Osteocyte (in vitro differentiated cells): ENCODE data around the gene CFAP210. TPM values are rescaled to one million over a fixed set of nuclear protein-coding genes. Genes with fewer than 3 reads are reported as not detected.

Experiments
- DNase-seq: peaks from one replicate; pipeline ENCODE4 v3.0.0; 2021; ENCODE audit warnings: mixed read lengths; ENCODE audit not compliant: unreplicated experiment; ENCODE audit errors: extremely low spot score
- H3K27ac Mint-ChIP-seq: one replicate; pipeline ENCODE4 v1.8.0; 2021; ENCODE audit warnings: mild to moderate bottlenecking, mixed read lengths; ENCODE audit not compliant: unreplicated experiment
- H3K27me3 Mint-ChIP-seq: one replicate; pipeline ENCODE4 v1.8.0; 2021; ENCODE audit warnings: mixed read lengths; ENCODE audit not compliant: unreplicated experiment
- H3K36me3 Mint-ChIP-seq: one replicate; pipeline ENCODE4 v1.8.0; 2021; ENCODE audit warnings: mixed read lengths; ENCODE audit not compliant: unreplicated experiment
- H3K4me1 Mint-ChIP-seq: one replicate; pipeline ENCODE4 v1.8.0; 2021; ENCODE audit warnings: mixed read lengths; ENCODE audit not compliant: unreplicated experiment
- H3K4me3 Mint-ChIP-seq: one replicate; pipeline ENCODE4 v1.8.0; 2021; ENCODE audit warnings: mild to moderate bottlenecking, moderate library complexity, mixed read lengths; ENCODE audit not compliant: unreplicated experiment
- H3K9me3 Mint-ChIP-seq: one replicate; pipeline ENCODE4 v1.8.0; 2021; ENCODE audit warnings: mixed read lengths; ENCODE audit not compliant: unreplicated experiment
- total RNA-seq: library from RNA; stranded (reverse); gene quantifications from 2 replicates; pipeline ENCODE4 v1.2.1, GENCODE V29; 2021
- TF ChIP-seq, protein P1 (sequence below): fragments of 200-600 bp; sonication (generic); IDR thresholded peaks from 2 replicates; pipeline ENCODE4 v1.5.0; 2021; ENCODE audit warnings: antibody characterized with exemption, mild to moderate bottlenecking, moderate library complexity

Gene CFAP210
- total RNA-seq, 1 donor from 2014 or later, result not detected

DNA sequence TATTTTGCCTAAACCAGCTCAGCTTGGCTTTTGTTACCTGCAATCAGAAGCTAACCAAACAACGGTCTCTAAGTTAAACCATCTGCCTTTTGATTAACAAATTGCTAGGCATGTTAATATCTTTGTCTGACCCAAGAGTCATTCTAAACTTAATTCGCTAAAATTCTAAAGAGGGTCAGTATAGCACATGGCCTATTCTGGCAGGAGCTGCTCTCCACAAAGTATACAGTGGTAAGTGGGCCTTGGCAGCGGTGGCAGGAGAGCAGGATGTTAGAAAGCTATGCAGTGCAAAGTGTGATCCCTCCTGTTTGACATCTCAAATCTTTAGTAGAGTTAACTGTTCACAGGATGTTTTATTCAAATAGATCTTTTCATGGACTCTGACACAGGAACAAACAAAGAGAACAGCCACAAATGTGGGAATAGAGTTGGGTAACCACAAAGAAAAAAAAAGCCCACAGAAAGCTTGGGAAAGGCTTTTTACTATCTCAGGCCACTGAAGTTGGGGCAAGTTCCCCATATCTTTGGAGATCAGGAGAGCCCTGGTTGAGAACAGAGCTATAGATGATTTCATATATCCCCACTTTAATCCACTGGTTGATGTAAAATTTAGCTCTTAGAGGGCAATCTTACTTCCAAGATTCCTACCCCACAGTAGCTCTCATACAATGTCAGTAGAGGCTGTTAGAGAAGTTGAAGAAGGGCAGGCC, 10.6 kb downstream of the CFAP210 start:
- Mint-ChIP-seq H3K9me3 (peaks cover 12% of the 10 kb centered on the region), H3K4me3 (no peak overlapping the region), H3K27ac (no peak overlapping the region), H3K4me1 (no peaks in the 10 kb centered on the region), H3K27me3 (peaks cover 13% of the 10 kb centered on the region), H3K36me3 (peaks cover 2% of the 10 kb centered on the region)
- TF ChIP-seq, protein P1, sequence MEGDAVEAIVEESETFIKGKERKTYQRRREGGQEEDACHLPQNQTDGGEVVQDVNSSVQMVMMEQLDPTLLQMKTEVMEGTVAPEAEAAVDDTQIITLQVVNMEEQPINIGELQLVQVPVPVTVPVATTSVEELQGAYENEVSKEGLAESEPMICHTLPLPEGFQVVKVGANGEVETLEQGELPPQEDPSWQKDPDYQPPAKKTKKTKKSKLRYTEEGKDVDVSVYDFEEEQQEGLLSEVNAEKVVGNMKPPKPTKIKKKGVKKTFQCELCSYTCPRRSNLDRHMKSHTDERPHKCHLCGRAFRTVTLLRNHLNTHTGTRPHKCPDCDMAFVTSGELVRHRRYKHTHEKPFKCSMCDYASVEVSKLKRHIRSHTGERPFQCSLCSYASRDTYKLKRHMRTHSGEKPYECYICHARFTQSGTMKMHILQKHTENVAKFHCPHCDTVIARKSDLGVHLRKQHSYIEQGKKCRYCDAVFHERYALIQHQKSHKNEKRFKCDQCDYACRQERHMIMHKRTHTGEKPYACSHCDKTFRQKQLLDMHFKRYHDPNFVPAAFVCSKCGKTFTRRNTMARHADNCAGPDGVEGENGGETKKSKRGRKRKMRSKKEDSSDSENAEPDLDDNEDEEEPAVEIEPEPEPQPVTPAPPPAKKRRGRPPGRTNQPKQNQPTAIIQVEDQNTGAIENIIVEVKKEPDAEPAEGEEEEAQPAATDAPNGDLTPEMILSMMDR, result no peak
- DNase-seq, result no peak

DNA sequence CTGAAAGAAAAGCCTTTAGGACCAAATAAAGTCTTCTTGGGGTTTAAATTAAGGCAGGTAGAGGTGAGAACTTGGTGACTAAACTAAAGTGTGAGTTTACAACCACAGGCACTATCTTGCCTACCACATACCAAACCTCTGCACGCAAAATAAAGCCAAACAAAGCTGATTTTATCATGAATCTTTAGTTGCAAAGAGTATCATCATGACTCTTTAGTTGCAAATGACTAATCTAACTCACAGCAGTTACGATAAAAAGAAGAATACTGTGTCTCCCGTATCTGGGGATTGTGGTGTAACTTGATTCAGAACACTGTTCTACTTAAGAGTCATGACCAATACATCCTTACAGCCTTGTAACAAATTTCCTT, 11.2 kb downstream of the CFAP210 start:
- Mint-ChIP-seq H3K27ac (no peak overlapping the region), H3K4me1 (no peaks in the 10 kb centered on the region), H3K9me3 (peaks cover 12% of the 10 kb centered on the region), H3K4me3 (no peak overlapping the region), H3K36me3 (no peaks in the 10 kb centered on the region), H3K27me3 (peaks cover 13% of the 10 kb centered on the region)
- no peak for DNase-seq
- TF ChIP-seq, protein P1, result no peak

DNA sequence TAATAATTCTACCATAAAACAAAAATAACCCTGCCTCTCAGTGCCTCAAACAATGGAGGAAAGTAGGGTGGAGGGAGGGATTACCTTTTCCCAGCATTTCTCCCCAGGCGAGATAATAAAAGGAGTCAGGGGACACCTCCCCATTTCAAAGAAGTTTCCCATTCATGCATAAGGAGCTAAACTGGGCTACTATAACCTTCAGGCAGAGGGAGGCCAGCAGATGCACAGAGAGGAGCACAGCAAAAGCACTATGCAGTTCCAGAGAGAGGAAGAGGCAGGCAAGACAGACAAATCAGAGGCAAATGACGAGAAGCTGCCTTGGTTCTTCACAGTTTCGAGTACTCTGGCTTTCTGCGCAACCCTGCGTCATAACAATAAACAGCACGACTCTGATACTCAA, 17.4 kb downstream of the CFAP210 start:
- TF ChIP-seq, protein P1, result no peak
- Mint-ChIP-seq H3K9me3 (peaks cover 12% of the 10 kb centered on the region), H3K4me1 (no peaks in the 10 kb centered on the region), H3K27ac (no peak overlapping the region), H3K27me3 (peaks cover 11% of the 10 kb centered on the region), H3K36me3 (no peaks in the 10 kb centered on the region), H3K4me3 (no peak overlapping the region)
- DNase-seq, result no peak

DNA sequence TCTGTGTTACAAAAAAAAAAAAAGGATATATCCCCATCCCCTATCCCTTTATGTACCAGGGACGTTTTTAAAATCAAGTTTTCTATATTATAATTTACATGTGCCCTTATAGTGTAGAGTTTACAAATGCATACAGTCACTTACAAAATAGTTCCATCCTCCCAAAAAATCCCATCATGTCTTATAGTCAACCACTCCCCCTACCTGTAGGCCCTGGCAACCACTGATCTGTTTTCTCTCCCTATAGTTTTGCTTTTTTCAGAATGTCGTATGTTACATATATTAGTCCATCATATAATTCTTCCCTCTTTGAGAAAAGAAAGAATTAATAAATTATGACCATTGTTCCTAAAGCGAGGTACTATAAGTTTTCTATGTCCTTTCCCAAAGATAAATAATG, 17.8 kb downstream of the CFAP210 start:
- no peaks in the 10 kb centered on the region for H3K4me1 Mint-ChIP-seq
- no peak overlapping the region for H3K4me3 Mint-ChIP-seq
- TF ChIP-seq, protein P1, result peak; percentile 25
- H3K9me3 Mint-ChIP-seq, result peaks cover 12% of the 10 kb centered on the region
- no peak for DNase-seq
- H3K27me3 Mint-ChIP-seq, result peaks cover 7% of the 10 kb centered on the region
- no peak overlapping the region for H3K27ac Mint-ChIP-seq
- H3K36me3 Mint-ChIP-seq, result no peaks in the 10 kb centered on the region

DNA sequence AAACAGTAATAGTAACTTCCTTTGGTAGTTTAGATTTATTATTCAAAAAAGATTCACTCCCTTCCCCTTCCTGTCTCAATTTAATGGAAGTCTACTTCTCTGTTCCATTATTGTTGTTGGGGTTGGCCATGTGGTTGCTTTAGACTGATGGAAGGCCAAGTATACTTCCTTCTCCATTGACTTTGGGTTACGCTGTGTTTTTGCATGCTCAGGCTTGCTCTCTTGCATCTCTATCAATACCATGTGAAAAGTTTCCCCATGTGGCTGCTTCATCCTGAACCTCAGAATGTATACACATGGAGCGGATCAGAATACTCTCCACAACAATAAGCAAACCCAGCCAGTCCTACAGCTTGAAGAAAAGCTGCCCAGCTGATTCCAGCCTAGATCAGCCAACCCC, 20.3 kb downstream of the CFAP210 start:
- H3K36me3 Mint-ChIP-seq, result no peaks in the 10 kb centered on the region

More for the DNA sequence above, 20.3 kb downstream of the CFAP210 start:
- Mint-ChIP-seq H3K9me3 (no peaks in the 10 kb centered on the region), H3K4me1 (no peaks in the 10 kb centered on the region), H3K27ac (no peak overlapping the region), H3K27me3 (no peaks in the 10 kb centered on the region), H3K4me3 (no peak overlapping the region)
- DNase-seq, result no peak
- TF ChIP-seq, protein P1, result no peak
